NCI-H1694 (cell line): ENCODE results near the gene CALU.
A peak's percentile ranks its signal among the peaks of the same experiment; 100 is the strongest.

ENCODE experiments used
- DNase-seq: peaks from one replicate; lab custom pipeline; 2025; lab: John Stamatoyannopoulos, UW

CALU gene

DNA sequence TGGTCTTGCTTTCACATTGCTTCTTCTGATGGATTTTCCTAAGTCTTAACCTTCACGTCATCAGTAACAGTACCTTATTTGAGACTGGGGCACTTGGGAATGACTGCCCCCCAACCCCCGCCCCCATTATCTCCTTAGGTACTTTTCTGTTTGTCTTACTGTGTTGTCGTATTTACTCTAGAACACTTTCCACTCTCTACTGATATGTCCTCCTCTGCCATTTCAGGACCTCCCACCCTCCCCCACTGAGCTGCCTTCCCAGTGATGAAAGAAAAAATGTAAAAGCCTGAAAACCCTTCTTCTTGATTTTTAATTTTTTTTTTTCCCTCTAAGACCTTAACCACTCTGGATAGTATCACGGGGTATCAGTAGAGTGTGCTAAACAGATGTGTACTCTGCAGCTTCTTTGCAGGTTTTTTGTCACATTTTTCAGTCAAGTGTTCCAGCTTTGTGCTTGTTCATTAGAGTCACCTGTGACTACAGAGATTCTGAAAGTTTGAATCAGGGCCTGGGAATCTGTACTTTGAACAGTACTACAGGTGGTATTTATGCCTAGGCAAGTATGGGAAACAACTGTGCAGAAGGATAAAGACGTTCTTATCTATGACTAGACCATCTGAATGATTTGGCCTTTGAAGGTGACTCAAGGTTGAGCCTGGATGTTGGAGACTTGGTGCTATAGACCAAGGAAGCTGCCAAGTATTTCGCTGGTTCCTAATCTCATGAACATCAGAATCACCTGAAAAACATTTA is 8.3 kb downstream of the CALU start:
- DNase-seq: no peak

DNA sequence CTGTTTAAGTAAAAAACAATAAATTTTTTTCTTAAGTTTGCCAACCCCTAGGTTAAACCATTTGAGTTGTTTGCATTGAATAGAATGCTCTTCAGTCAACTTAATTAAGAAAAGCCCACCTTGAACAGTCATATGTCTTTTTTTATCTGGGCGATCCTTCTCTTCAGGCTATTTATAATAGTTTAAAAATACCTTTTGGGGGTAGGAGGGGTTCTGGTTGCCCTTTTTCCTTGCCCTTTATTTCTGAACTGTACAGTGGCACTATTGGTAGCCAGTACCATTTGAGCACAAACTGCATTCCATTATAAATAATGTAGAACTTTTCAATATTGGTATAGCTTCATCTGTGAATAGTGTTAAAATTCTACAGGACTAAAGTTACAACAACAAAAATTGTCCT is 13.1 kb downstream of the CALU start:
- DNase-seq: no peak

DNA sequence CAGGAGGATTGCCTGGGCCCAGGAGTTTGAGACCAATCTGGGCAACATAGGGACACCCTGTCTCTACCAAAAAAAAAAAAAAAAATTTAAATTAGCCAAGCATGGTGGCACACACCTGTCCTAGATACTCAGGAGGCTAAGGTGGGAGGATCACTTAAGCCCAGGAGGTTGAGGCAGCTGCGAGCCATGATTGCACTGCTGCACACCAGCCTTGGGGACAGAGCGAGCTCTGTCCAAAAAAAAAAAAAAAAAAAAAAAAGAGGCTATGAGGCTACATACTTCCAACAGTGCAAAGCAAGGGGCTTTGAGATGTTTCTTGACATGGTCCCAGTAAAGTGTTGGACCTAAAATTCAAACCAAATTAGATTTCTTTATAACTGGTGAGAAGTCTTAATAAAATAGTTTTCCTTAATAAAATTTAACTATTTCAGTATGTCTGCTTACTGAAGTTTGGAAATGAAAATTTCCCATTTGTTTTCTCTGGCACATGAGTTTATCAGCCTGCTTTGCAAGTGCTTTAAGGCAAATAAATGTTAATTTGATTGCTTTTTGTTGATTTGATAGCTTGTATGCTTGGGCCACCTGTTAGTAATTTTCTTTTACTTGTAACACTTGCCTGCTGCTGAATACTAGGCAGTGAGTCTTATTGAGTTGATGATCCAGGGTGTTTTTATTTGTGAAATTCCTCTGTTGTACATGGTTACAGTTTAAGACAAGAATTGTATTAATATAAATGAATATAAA is 16.1 kb downstream of the CALU start:
- peak; percentile 31 for DNase-seq

DNA sequence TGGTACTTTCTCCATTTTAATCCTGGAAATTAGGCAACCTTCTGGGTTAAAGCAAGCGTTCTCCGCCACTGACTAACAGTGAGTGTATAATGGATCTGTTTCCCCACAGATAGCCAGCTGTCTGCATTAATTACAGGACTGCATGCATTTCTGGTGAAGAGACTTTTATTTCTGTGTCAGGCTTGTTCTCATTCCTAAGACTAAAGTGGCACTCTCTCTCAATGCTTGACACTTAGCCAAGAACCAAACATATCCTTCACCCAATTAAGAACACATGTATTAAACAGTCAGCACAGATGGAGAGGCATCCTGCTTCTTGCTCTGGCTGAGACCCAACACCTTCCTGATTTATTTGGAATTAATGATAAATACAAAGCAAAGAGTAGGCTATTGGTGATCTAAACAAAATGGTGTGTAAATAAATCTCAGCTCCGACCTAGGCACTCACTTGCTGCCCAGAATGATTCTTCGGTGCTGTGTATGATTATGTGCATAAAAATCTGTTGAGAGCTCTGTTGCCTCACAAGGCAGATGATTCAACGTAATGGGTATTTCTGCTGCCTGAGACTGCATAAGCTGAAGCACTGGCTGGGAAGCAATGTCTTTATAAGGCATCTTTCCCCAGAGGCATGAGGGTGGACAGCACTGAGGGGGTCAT is 16.8 kb downstream of the CALU start:
- peak; percentile 75 for DNase-seq

DNA sequence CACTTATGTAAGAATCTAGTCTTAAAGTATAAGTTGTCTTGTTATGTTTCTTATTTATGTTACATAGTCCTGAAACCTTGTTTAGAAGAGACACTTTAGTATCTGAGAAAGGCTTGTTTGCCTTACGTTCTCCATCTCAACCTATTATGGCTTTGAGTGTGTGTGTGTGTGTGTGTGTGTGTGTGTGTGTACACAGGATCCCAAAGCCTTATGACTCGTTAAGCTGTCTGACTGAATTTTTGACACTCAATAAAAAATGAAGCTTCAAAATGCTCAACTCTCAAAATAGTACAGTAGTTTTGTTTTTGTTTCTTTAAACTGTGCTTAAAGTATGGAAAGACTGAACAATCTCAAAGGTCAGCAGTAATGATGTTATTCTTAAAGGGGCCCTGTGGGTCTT is 18.0 kb downstream of the CALU start:
- no peak for DNase-seq

DNA sequence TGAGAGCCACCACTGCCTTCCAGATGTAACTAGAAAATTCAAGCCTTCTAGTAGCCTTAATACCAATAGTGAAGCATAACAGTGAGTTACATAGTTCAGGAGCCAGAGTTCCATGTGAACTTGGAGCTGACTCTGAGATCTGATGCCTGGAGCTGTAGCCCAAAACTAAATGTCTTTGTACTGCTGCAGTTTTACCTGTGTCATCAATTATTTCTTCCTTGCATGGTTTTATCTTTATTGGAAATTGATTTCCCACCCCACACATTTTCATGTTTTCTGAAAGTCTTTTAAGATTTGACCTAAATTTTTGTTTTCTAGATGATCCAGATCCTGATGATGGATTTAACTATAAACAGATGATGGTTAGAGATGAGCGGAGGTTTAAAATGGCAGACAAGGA is 19.4 kb downstream of the CALU start:
- DNase-seq: no peak

DNA sequence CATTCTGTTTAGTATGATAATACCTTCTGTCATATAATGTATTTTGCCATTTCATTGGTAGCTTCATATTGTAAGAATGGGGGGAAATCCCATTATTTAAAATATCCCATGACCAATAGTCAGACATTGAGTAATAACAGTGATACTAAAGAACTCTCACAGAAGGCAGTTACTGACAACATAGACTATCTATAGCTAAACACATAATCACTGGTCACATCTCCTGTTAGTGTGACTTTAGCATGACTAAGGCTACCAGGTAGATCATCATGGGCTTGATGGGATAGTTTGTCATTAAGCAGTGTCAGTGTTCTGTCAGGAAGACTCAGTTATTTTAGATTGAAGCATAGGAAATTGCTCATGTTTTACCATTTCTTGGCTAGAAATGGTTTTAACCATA is 20.1 kb downstream of the CALU start:
- no peak for DNase-seq

DNA sequence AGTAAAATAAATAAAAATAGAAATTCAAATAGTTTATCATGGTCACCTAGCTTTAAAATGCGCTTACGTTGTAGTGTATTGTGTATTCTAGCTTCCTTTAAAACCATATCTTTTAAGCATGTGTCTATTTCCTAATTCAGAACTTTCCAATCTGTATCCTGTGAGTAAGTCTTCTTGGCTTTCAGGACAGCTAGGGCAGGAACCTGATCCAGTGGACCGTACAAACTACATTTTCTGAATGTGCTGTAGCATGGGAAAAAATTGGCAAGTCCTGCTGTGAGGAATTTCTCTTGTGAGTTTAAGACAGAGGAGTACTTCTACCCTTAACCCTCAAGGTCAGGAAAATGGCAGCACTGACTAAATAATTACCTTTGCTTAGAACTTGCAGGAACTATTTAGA is 24.4 kb downstream of the CALU start:
- DNase-seq: no peak

DNA sequence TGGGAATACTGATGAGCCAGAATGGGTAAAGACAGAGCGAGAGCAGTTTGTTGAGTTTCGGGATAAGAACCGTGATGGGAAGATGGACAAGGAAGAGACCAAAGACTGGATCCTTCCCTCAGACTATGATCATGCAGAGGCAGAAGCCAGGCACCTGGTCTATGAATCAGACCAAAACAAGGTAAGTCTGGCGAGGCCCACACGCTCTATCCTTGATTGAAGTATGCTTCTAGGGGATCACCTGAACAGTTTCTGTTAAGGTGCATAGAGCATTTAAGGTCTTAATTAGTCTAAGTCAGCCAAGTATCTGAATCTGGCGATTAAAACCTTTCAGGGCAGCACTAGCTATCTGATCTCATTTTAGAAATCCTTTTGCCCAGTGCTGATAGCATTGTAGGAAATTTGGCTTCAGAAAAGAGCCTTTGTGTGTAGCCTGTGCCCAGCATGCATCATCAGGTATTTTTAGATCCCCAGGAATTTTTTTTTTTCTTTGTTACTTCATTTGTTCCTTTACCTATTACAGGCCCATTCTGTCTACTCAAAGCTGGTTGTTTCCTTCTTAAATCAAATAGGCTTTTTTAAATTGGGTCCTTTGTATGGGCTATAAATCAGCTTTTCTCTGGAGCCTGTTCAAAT is 28.4 kb downstream of the CALU start:
- DNase-seq: no peak

DNA sequence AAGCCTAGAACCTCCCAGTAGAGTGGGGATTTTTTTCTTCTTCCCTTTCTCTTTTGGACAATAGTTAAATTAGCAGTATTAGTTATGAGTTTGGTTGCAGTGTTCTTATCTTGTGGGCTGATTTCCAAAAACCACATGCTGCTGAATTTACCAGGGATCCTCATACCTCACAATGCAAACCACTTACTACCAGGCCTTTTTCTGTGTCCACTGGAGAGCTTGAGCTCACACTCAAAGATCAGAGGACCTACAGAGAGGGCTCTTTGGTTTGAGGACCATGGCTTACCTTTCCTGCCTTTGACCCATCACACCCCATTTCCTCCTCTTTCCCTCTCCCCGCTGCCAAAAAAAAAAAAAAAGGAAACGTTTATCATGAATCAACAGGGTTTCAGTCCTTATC is 31.1 kb downstream of the CALU start:
- no peak for DNase-seq

DNA sequence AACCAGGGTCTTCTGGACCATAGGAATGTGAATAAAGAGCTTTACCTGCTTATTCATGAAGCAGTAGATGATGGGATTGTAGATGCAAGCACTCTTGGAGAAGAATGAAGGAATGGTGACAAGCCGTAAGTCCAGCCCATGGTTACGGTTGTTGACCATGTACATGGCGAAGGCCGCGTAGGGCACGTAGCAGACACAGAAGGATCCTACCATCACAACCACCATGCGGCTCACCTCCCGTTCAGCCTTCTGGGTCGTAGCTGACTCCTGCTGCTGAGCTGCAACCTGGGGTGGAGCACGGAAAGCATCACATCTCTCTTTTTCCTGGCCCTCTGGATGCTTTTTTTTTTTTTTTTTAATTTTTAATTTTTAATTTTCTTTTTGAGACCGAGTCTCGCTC is 34.4 kb downstream of the CALU start:
- no peak for DNase-seq

DNA sequence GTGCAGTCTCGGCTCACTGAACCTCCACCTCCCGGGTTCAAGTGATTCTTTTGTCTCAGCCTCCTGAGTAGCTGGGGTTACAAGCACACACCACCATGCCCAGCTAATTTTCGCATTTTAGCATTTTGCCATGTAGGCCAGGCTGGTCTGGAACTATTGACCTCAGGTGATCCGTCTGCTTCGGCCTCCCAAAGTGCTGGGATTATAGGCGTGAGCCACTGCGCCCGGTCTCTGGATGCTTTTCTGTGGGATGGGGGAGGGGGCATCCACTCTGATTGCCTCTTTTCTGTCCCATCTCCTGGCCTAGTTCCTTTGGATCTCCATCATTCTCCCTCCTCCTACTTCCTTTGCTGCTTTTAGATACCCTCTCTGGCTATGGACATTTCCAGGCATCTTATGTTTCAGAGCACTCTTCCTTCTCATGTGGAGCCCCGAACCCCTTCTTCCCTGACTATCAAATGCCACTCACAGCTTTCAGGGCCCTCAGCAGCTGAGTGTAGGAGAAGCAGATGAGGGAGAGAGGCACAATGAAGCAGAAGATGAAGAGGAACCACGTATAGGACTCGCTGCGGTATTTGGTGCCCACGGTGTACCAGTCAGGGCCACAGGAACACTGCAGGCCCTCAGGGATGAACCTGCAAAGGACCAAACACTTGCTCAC is 35.0 kb downstream of the CALU start:
- no peak for DNase-seq

DNA sequence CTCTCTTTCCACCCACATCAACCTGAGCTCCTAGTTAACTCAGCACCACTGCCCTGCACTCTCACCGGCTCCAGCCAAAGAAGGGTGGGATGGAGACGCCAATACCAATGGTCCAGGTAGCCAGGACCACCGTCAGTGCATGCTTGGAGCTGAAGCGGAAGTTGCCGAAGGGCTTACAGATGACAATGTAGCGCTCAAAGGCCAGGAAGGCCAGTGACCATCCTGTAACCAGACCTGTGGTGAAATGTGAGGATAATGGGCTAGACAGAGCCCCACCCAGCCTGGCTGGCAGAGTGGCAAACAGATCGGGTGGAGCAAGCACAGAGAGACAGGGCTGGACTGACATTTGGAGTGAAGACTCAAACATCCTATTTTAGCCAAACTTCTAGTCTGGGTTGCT is 35.8 kb downstream of the CALU start:
- no peak for DNase-seq

DNA sequence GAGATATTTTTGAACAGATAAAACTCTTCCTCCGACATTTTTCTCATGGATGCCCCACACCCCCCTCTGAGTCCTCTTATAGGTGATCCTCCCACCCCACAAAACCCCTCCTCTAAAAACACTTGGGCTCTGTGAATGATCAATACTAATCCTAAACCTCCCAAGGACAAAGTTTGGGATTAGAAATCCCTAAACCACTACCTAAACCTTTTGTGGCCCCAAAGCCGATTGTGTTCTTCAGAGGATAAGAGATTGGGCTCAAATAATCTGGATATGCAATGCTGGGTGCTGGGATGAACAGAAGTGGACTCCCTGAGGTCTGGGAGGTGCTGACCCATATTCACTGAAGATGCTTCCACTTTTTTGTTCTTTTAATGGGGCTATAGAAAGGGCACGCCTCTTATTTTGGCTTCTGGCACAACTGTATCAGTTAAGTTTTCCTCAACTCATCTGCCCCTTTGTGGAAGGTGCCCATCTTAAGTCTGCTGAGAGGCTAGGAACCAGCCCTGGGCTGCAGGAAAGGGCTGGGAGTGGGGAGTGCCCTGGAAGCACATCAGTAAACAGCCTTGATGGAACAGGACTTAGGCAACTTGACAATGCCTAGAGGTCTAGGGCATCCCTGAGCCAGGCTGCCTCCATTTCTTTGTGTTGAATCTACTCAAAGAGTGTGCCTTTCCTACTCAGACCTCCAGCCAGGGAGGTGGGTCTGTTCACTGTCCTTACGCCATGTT is 36.8 kb downstream of the CALU start, which contains the start of gene OPN1SW:
TSS of gene OPN1SW (minus strand) at position 51 of the 731 bp plus-strand sequence. CDS start at position 38, 13 bp downstream.
- no peak for DNase-seq

DNA sequence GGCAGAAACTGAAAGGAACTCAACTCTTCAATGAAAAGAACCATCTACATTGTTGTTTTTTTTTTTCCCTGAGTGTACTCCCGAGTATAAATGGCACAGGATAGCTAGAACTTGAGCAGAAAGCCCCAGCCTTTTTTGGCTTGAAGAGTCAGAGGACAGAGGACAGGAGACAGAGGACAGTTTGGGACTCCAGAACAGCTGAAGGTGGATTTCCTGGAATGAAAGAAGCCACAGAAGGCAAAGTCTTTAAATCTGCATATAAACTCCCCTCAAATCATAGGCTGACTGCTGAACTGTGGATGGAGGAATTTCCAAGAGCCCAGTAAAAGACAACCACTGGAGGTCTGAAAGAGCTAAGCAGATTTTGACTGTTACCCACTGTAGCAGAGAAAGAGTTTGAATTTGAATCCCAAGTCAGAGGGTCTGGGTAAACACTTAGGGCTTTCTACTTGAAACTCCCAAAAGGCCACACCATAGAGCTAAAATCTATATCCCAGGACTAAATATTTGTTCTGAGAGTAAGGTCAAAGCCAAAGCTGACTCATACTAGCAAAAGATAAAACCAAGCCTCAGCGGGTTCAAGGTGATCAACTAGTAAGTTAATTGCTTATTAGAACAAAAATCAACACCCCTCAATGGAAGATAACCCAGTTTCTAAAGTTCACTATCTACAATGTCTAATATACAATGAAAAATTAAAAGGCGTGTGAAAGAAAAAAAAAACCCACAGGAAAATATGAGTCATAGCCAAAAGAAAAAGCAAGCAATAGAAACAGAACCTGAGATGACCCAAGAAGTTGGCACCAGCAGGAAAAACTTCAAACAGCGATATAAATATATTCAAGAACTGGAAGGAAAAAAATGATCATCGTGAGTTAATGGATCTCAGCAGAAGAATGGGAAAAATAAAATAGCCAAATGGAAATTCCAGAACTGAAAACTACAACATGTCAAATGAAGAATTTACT is 38.3 kb downstream of the CALU start:
- DNase-seq: no peak

DNA sequence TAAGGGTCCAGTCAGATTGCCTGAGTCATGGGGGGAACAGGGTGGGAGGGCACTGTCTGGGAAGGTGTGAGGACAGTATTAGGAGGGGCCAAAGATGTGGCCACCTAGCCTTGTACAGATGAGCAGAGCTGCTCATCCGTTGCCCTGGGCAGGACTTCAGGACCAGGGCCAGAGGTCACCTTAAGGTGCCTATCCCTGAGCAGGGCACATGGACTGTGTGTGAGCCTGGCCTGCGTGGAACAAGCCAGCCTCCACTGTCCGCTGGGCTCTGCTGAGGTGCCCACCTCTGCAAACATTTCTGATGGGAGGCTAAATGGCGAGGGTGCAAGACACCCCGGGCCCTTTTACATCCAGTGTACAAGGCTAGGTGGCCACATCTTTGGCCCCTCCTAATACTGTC is 39.8 kb downstream of the CALU start:
- no peak for DNase-seq

DNA sequence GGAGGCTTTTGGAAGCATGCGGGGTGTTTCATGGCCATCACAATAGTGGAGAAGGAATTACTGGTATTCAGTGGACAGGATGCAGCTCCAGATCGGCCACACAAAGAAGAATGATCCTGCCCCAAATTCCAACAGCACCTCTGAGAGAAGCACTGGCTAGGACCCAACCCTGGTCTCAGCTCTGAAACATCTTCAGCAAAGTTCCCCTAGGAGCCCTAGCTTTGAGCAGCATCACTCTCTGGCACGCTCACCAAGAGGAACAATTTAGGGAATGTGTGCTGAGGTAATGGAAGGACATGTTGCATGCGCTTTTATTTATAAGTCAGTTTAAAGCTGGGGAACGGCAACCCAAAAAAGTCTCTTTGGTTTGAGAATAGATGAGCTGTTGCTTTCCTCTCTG is 42.0 kb downstream of the CALU start:
- DNase-seq: no peak

DNA sequence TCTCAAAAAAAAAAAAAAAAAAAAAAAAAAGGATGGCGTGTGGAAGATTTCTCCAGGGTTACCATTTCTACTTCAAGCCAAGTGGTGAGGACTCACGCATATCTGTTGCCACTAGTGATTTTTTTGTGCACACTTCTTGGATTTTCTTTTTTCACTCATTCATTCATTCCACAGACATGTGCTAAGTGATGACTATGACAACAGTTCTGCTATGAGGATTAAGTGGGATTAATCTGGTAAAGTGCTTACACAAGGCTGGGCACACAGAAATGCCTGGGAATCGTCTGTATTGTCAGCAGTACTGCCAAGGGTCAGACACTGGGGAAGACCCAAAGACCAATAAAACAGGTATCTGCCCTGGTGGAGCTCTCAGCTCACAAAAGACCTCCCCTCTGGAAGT is 42.7 kb downstream of the CALU start:
- no peak for DNase-seq

DNA sequence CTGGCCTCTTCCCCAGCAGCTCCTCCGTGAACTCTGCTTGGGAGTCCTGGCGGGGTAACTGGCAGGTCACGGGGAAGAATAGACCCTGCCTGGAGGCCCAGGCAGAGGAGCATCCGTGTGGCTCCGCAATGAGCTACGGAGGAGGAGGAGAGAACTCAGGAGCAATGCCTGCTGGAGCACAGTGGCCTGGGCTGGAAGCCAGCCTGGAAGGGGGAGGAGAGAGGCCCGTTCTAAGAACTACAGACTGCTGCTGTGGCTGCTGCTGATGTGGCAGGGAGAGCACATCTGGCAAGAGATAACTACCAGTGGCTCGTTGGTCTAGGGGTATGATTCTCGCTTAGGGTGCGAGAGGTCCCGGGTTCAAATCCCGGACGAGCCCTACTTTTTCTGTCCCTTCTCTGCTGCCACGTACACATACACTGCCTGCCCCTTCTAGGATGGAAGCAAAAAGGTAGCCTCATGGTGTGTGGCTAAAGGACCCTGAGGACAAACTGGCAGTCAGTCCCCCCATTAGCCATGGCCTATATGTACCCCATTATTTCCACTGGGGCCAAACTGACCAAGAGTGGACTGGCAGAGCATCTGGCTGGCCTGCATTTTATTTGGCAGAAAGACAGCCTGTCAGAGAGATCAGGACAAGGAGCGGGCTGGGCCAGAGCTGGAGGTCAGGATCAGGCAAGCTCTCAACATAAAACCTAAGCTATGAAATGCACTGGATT is 44.1 kb downstream of the CALU start:
- no peak for DNase-seq

DNA sequence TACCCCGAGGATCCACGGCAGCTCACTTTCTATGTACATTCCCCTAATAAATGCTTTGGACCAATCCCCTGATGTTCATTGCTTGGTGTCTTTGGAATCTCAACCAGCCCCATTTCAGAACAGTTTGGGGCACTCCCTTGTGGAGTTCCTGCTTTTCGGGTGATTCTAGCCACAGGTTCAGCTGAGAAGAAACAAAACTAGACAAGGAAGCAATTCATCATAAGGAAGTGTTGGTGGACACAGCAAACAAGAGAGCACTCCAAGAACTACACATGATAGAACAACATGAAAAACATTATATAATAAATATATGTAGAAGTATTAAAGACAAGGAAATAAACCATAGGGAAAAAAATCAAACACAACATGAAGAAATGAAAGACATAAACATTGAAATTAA is 46.6 kb downstream of the CALU start:
- no peak for DNase-seq
